Trophoblast cell (in vitro differentiated cells and primary cell): ENCODE measurements around the gene UCK1.

ENCODE experiments used
- DNase-seq, 2 donors: peaks; one replicate each; pipeline ENCODE4 v3.0.0-alpha.2; 2016
- H2AFZ ChIP-seq: 2 replicates; pipeline ENCODE4 v1.6.1; 2013; ENCODE audit warnings: low read length, moderate library complexity, mild to moderate bottlenecking; ENCODE audit not compliant: insufficient read depth, poor library complexity
- H2AK5ac ChIP-seq: 2 replicates; pipeline ENCODE4 v1.6.1; 2013; ENCODE audit warnings: mild to moderate bottlenecking, low read length
- H2BK120ac ChIP-seq: 2 replicates; pipeline ENCODE4 v1.6.1; 2013; ENCODE audit warnings: low read length, mild to moderate bottlenecking, moderate library complexity; ENCODE audit not compliant: insufficient read depth, poor library complexity
- H2BK12ac ChIP-seq: 2 replicates; pipeline ENCODE4 v1.6.1; 2013; ENCODE audit warnings: mild to moderate bottlenecking, low read length, moderate library complexity
- H2BK5ac ChIP-seq: 2 replicates; pipeline ENCODE4 v1.6.1; 2013; ENCODE audit warnings: low read length, low read depth, moderate library complexity, mild to moderate bottlenecking; ENCODE audit not compliant: poor library complexity
- H3K14ac ChIP-seq: 2 replicates; pipeline ENCODE4 v1.6.1; 2013; ENCODE audit warnings: mild to moderate bottlenecking, low read length
- H3K18ac ChIP-seq: 2 replicates; pipeline ENCODE4 v1.6.1; 2013; ENCODE audit warnings: mild to moderate bottlenecking, low read length
- H3K23ac ChIP-seq: 2 replicates; pipeline ENCODE4 v1.6.1; 2013; ENCODE audit warnings: low read length
- H3K27ac ChIP-seq: 2 replicates; pipeline ENCODE4 v1.5.1; 2013; ENCODE audit warnings: low read depth, mild to moderate bottlenecking, inconsistent platforms, low read length, moderate library complexity
- H3K27me3 ChIP-seq: 2 replicates; pipeline ENCODE4 v1.6.1; 2013; ENCODE audit warnings: inconsistent platforms, mild to moderate bottlenecking, low read length, moderate library complexity; ENCODE audit not compliant: insufficient read depth
- H3K36me3 ChIP-seq, 2 experiments: 1 replicate in 1 of 2; 2 replicates in 1 of 2; pipeline ENCODE4 v1.6.1; 2013; ENCODE audit warnings: low read length in 2 of 2, mild to moderate bottlenecking in 2 of 2, moderate library complexity in 1 of 2; ENCODE audit not compliant: insufficient read depth in 2 of 2, control insufficient read depth in 1 of 2
- H3K4ac ChIP-seq: 2 replicates; pipeline ENCODE4 v1.6.1; 2013; ENCODE audit warnings: low read depth, mild to moderate bottlenecking, low read length, moderate library complexity
- H3K4me1 ChIP-seq, 2 experiments: 1 replicate in 1 of 2; 2 replicates in 1 of 2; pipeline ENCODE4 v1.6.1; 2013; ENCODE audit warnings: low read length in 2 of 2, mild to moderate bottlenecking in 2 of 2, moderate library complexity in 1 of 2; ENCODE audit not compliant: insufficient read depth in 2 of 2, control insufficient read depth in 1 of 2
- H3K4me2 ChIP-seq: 2 replicates; pipeline ENCODE4 v1.6.1; 2013; ENCODE audit warnings: inconsistent platforms, mild to moderate bottlenecking, low read length, moderate library complexity
- H3K4me3 ChIP-seq: 2 replicates; pipeline ENCODE4 v1.5.1; 2013; ENCODE audit warnings: mild to moderate bottlenecking, low read depth, low read length, inconsistent platforms
- H3K79me1 ChIP-seq: one replicate; pipeline ENCODE4 v1.6.1; 2013; ENCODE audit warnings: low read length
- H3K79me2 ChIP-seq: 2 replicates; pipeline ENCODE4 v1.6.1; 2013; ENCODE audit warnings: low read length, mild to moderate bottlenecking; ENCODE audit not compliant: control insufficient read depth, insufficient read depth, poor library complexity
- H3K9ac ChIP-seq: 2 replicates; pipeline ENCODE4 v1.6.1; 2013; ENCODE audit warnings: mild to moderate bottlenecking, low read length
- H3K9me3 ChIP-seq: 2 replicates; pipeline ENCODE4 v1.6.1; 2013; ENCODE audit warnings: low read depth, mild to moderate bottlenecking, control low read depth, inconsistent platforms, low read length; ENCODE audit not compliant: insufficient read depth
- H4K12ac ChIP-seq: 2 replicates; pipeline ENCODE4 v1.6.1; 2013; ENCODE audit warnings: low read depth, mild to moderate bottlenecking, low read length, moderate library complexity
- H4K8ac ChIP-seq: 2 replicates; pipeline ENCODE4 v1.6.1; 2013; ENCODE audit warnings: low read depth, mild to moderate bottlenecking, low read length, moderate library complexity
- H4K91ac ChIP-seq: one replicate; pipeline ENCODE4 v1.6.1; 2013; ENCODE audit warnings: low read depth, mild to moderate bottlenecking, low read length, moderate library complexity
- WGBS: extraction: QIAGEN DNeasy Blood & Tissue Kit; methylation state at CpG from one replicate; pipeline ENCODE4 v1.1.7; 2013; ENCODE audit warnings: missing lambda C conversion rate; ENCODE audit not compliant: insufficient read length, insufficient coverage; ENCODE audit errors: extremely low coverage; 5-methylcytosine and 5-hydroxymethylcytosine counted together

Gene UCK1

GRCh38 chr9:131574730-131575640, 43.9 kb upstream of the UCK1 start:
- no peak overlapping the region for H2AFZ ChIP-seq
- H3K23ac ChIP-seq: no peak overlapping the region
- H3K27me3 ChIP-seq: no peaks in the 10 kb centered on the region
- no peak overlapping the region for H3K14ac ChIP-seq
- peaks cover 55 to 60% of the 10 kb centered on the region in 2 experiments for H3K36me3 ChIP-seq
- no peak overlapping the region for H2AK5ac ChIP-seq
- no peak overlapping the region for H3K9ac ChIP-seq
- peaks cover 0 to 5% of the 10 kb centered on the region in 2 experiments for H3K4me1 ChIP-seq
- no peak overlapping the region for H3K4ac ChIP-seq
- H2BK5ac ChIP-seq: no peak overlapping the region
- H3K4me2 ChIP-seq: no peak overlapping the region
- H3K18ac ChIP-seq: no peak overlapping the region
- H3K9me3 ChIP-seq: no peaks in the 10 kb centered on the region
- no CpG with 5 or more reads among the region's 17 CpGs for WGBS
- no peak overlapping the region for H3K27ac ChIP-seq
- no peak overlapping the region for H4K12ac ChIP-seq
- H2BK12ac ChIP-seq: no peak overlapping the region
- H3K79me1 ChIP-seq: no peaks in the 10 kb centered on the region
- no peak overlapping the region for H4K91ac ChIP-seq
- no peak overlapping the region for H4K8ac ChIP-seq
- no peak overlapping the region for H3K4me3 ChIP-seq
- DNase-seq: no peak
- H3K79me2 ChIP-seq: no peaks in the 10 kb centered on the region
- no peak overlapping the region for H2BK120ac ChIP-seq

GRCh38 chr9:131567910-131568309, 36.8 kb upstream of the UCK1 start:
- Histone ChIP-seq H4K8ac (peak overlapping the region; percentile 38), H3K4ac (no peak overlapping the region)
- DNase-seq: no peak

GRCh38 chr9:131566158-131566557, 35.1 kb upstream of the UCK1 start:
- H4K91ac ChIP-seq: no peak overlapping the region
- H2AFZ ChIP-seq: no peak overlapping the region
- no peak overlapping the region for H3K4me2 ChIP-seq
- peaks cover 9 to 16% of the 10 kb centered on the region in 2 experiments for H3K36me3 ChIP-seq
- no peak overlapping the region for H3K9ac ChIP-seq
- H2BK12ac ChIP-seq: no peak overlapping the region
- no peak overlapping the region for H3K14ac ChIP-seq
- H3K9me3 ChIP-seq: no peaks in the 10 kb centered on the region
- no peak overlapping the region for H2BK5ac ChIP-seq
- DNase-seq: no peak
- H3K4ac ChIP-seq: no peak overlapping the region
- no peak overlapping the region for H3K18ac ChIP-seq
- H3K27ac ChIP-seq: no peak overlapping the region
- H3K4me3 ChIP-seq: no peak overlapping the region
- no peak overlapping the region for H2BK120ac ChIP-seq
- no peak overlapping the region for H3K23ac ChIP-seq
- no CpG with 5 or more reads among the region's 3 CpGs for WGBS
- peaks cover 0 to 3% of the 10 kb centered on the region in 2 experiments for H3K4me1 ChIP-seq
- H4K12ac ChIP-seq: no peak overlapping the region
- peaks cover 4% of the 10 kb centered on the region for H3K79me1 ChIP-seq
- H2AK5ac ChIP-seq: no peak overlapping the region
- H3K79me2 ChIP-seq: no peaks in the 10 kb centered on the region
- no peaks in the 10 kb centered on the region for H3K27me3 ChIP-seq
- no peak overlapping the region for H4K8ac ChIP-seq

More at GRCh38 chr9:131567910-131568309, 36.8 kb upstream of the UCK1 start:
- Histone ChIP-seq H3K23ac (no peak overlapping the region), H3K14ac (no peak overlapping the region), H3K9ac (no peak overlapping the region), H3K4me3 (peak overlapping the region; percentile 3), H3K27me3 (no peaks in the 10 kb centered on the region), H3K18ac (no peak overlapping the region), H2BK12ac (no peak overlapping the region), H4K12ac (peak overlapping the region; percentile 80), H3K4me1 (no peaks in the 10 kb centered on the region), H2BK5ac (no peak overlapping the region), H2AFZ (no peak overlapping the region), H3K27ac (no peak overlapping the region), H3K79me1 (no peaks in the 10 kb centered on the region), H4K91ac (no peak overlapping the region), H3K4me2 (no peak overlapping the region), H2AK5ac (no peak overlapping the region), H3K36me3 (peaks cover 12 to 21% of the 10 kb centered on the region in 2 experiments), H3K79me2 (no peaks in the 10 kb centered on the region), H3K9me3 (no peaks in the 10 kb centered on the region), H2BK120ac (no peak overlapping the region)
- WGBS: no CpG with 5 or more reads among the region's 8 CpGs

- H3K4me3 ChIP-seq: no peak overlapping the region
- H3K79me2 ChIP-seq: no peaks in the 10 kb centered on the region
- H3K9ac ChIP-seq: no peak overlapping the region
- no peak overlapping the region for H2AFZ ChIP-seq
- H2AK5ac ChIP-seq: no peak overlapping the region
- H3K27me3 ChIP-seq: no peaks in the 10 kb centered on the region
- no peaks in the 10 kb centered on the region for H3K9me3 ChIP-seq
- peaks cover 4% of the 10 kb centered on the region for H3K79me1 ChIP-seq
- no peak overlapping the region for H2BK5ac ChIP-seq
- no CpG with 5 or more reads among the region's 5 CpGs for WGBS
- no peak overlapping the region for H3K18ac ChIP-seq
- H4K8ac ChIP-seq: no peak overlapping the region
- H3K27ac ChIP-seq: no peak overlapping the region
- H2BK12ac ChIP-seq: no peak overlapping the region
- H4K12ac ChIP-seq: no peak overlapping the region
- H3K23ac ChIP-seq: no peak overlapping the region
- H3K14ac ChIP-seq: no peak overlapping the region
- DNase-seq: no peak
- H3K4me1 ChIP-seq: peaks cover 0 to 3% of the 10 kb centered on the region in 2 experiments
- H2BK120ac ChIP-seq: no peak overlapping the region
- no peak overlapping the region for H3K4ac ChIP-seq
- H4K91ac ChIP-seq: no peak overlapping the region
- H3K36me3 ChIP-seq: peaks cover 6 to 13% of the 10 kb centered on the region in 2 experiments
- no peak overlapping the region for H3K4me2 ChIP-seq
Observed at GRCh38 chr9:131565369-131565768, 34.3 kb upstream of the UCK1 start.
